Activated naive CD8-positive, alpha-beta T cell treated with anti-CD3 and anti-CD28 coated beads, Interleukin-2, amount 50 U/mL, for 16 hours (primary cell): ENCODE measurements around the gene CTTN.

Experiments used
- DNase-seq: peaks from one replicate; pipeline ENCODE4 v3.0.0-alpha.2; 2020; ENCODE audit warnings: low read depth, low spot score

CTTN gene

GRCh38 chr11:70428701-70429427 lies 30.5 kb downstream of the CTTN start:
- no peak for DNase-seq

GRCh38 chr11:70429428-70429705 lies 31.0 kb downstream of the CTTN start:
- DNase-seq: no peak

- no peak for DNase-seq
Measured at GRCh38 chr11:70429724-70430521, 31.6 kb downstream of the CTTN start.

GRCh38 chr11:70430671-70431574 lies 32.6 kb downstream of the CTTN start:
- DNase-seq: no peak

- no peak for DNase-seq
Measured at GRCh38 chr11:70431611-70432010, 33.3 kb downstream of the CTTN start.

GRCh38 chr11:70432065-70432464 lies 33.7 kb downstream of the CTTN start:
- no peak for DNase-seq

- no peak for DNase-seq
Measured at GRCh38 chr11:70432580-70432979, 34.3 kb downstream of the CTTN start.

- no peak for DNase-seq
Measured at GRCh38 chr11:70433038-70433437, 34.7 kb downstream of the CTTN start.

GRCh38 chr11:70433526-70433925 lies 35.2 kb downstream of the CTTN start:
- no peak for DNase-seq

GRCh38 chr11:70433966-70434812 lies 35.9 kb downstream of the CTTN start:
- no peak for DNase-seq

GRCh38 chr11:70434813-70435278 lies 36.5 kb downstream of the CTTN start:
- DNase-seq: no peak

GRCh38 chr11:70435361-70435760 lies 37.0 kb downstream of the CTTN start:
- no peak for DNase-seq

- DNase-seq: no peak
Measured at GRCh38 chr11:70435765-70436500, 37.6 kb downstream of the CTTN start.

- no peak for DNase-seq
Measured at GRCh38 chr11:70436501-70436860, 38.2 kb downstream of the CTTN start.

GRCh38 chr11:70437111-70437784 lies 38.9 kb downstream of the CTTN start:
- no peak for DNase-seq

- no peak for DNase-seq
Measured at GRCh38 chr11:70440206-70440605, 41.9 kb downstream of the CTTN start.

GRCh38 chr11:70443773-70444030 lies 45.4 kb downstream of the CTTN start:
- no peak for DNase-seq

- DNase-seq: no peak
Measured at GRCh38 chr11:70445091-70445490, 46.8 kb downstream of the CTTN start.

- no peak for DNase-seq
Measured at GRCh38 chr11:70445605-70446004, 47.3 kb downstream of the CTTN start.

GRCh38 chr11:70448983-70449567 lies 50.7 kb downstream of the CTTN start:
- no peak for DNase-seq
